Progenitor cell of endocrine pancreas (in vitro differentiated cells): Measurements from ENCODE around the gene SLC4A7. TPM values are rescaled to one million over a fixed set of nuclear protein-coding genes. Genes with fewer than 3 reads are reported as not detected.

Experiments used
- DNase-seq: peaks from one replicate; pipeline ENCODE4 v3.0.0; 2021; ENCODE audit warnings: low spot score; ENCODE audit not compliant: unreplicated experiment
- H3K27ac Mint-ChIP-seq: 2 replicates; pipeline ENCODE4 v1.8.0; 2021; ENCODE audit warnings: mild to moderate bottlenecking, moderate library complexity, mixed read lengths
- H3K27me3 Mint-ChIP-seq: 2 replicates; pipeline ENCODE4 v1.8.0; 2021; ENCODE audit warnings: mixed read lengths
- H3K36me3 Mint-ChIP-seq: 2 replicates; pipeline ENCODE4 v1.8.0; 2022; ENCODE audit warnings: mixed read lengths; ENCODE audit not compliant: insufficient read depth
- H3K4me1 Mint-ChIP-seq: 2 replicates; pipeline ENCODE4 v1.8.0; 2021; ENCODE audit warnings: low read depth, mixed read lengths
- H3K4me3 Mint-ChIP-seq: 2 replicates; pipeline ENCODE4 v1.8.0; 2021; ENCODE audit warnings: low read depth, mild to moderate bottlenecking, moderate library complexity, mixed read lengths
- H3K9me3 Mint-ChIP-seq: 2 replicates; pipeline ENCODE4 v1.8.0; 2021; ENCODE audit warnings: low read depth, mixed read lengths
- CTCF ChIP-seq: fragments of 200-600 bp; sonication (generic); IDR thresholded peaks from one replicate; pipeline ENCODE4 v1.5.0; 2021; ENCODE audit warnings: antibody characterized with exemption, mild to moderate bottlenecking; ENCODE audit not compliant: unreplicated experiment
- total RNA-seq: library from RNA; stranded (reverse); gene quantifications from 2 replicates; pipeline ENCODE4 v1.2.1, GENCODE V29; 2021

SLC4A7 gene
- total RNA-seq, 1 donor from 2014 or later = 69.7 TPM

- H3K27me3 Mint-ChIP-seq = peaks cover 3% of the 10 kb centered on the region
Observed at GRCh38 chr3:27508424-27508823, 24.2 kb upstream of the SLC4A7 start.

GRCh38 chr3:27507515-27508266 lies 23.5 kb upstream of the SLC4A7 start:
- DNase-seq = no peak
- no peak overlapping the region for H3K4me3 Mint-ChIP-seq
- H3K36me3 Mint-ChIP-seq = no peaks in the 10 kb centered on the region
- TF ChIP-seq CTCF = no peak
- peaks cover 9% of the 10 kb centered on the region for H3K4me1 Mint-ChIP-seq
- H3K9me3 Mint-ChIP-seq = no peaks in the 10 kb centered on the region
- H3K27ac Mint-ChIP-seq = no peak overlapping the region
- H3K27me3 Mint-ChIP-seq = peaks cover 3% of the 10 kb centered on the region

More at GRCh38 chr3:27508424-27508823, 24.2 kb upstream of the SLC4A7 start:
- H3K9me3 Mint-ChIP-seq = no peaks in the 10 kb centered on the region
- H3K27ac Mint-ChIP-seq = no peak overlapping the region
- peaks cover 9% of the 10 kb centered on the region for H3K4me1 Mint-ChIP-seq
- no peak for DNase-seq
- TF ChIP-seq CTCF = no peak
- H3K36me3 Mint-ChIP-seq = no peaks in the 10 kb centered on the region
- H3K4me3 Mint-ChIP-seq = no peak overlapping the region

GRCh38 chr3:27507111-27507510 lies 22.9 kb upstream of the SLC4A7 start:
- no peak for DNase-seq
- no peaks in the 10 kb centered on the region for H3K9me3 Mint-ChIP-seq
- TF ChIP-seq CTCF = no peak
- peaks cover 6% of the 10 kb centered on the region for H3K4me1 Mint-ChIP-seq
- H3K4me3 Mint-ChIP-seq = no peak overlapping the region
- peaks cover 3% of the 10 kb centered on the region for H3K27me3 Mint-ChIP-seq
- no peak overlapping the region for H3K27ac Mint-ChIP-seq
- no peaks in the 10 kb centered on the region for H3K36me3 Mint-ChIP-seq

GRCh38 chr3:27504749-27505148 lies 20.6 kb upstream of the SLC4A7 start:
- Mint-ChIP-seq H3K27ac (peak overlapping the region; percentile 26), H3K4me3 (no peak overlapping the region), H3K9me3 (no peaks in the 10 kb centered on the region), H3K4me1 (no peaks in the 10 kb centered on the region), H3K27me3 (peaks cover 3% of the 10 kb centered on the region), H3K36me3 (no peaks in the 10 kb centered on the region)
- no peak for DNase-seq
- no peak for TF ChIP-seq CTCF

GRCh38 chr3:27503526-27503925 lies 19.3 kb upstream of the SLC4A7 start:
- H3K27ac Mint-ChIP-seq = no peak overlapping the region
- no peak for TF ChIP-seq CTCF
- no peak overlapping the region for H3K4me3 Mint-ChIP-seq

More at GRCh38 chr3:27503526-27503925, 19.3 kb upstream of the SLC4A7 start:
- no peaks in the 10 kb centered on the region for H3K36me3 Mint-ChIP-seq
- peaks cover 3% of the 10 kb centered on the region for H3K27me3 Mint-ChIP-seq
- H3K4me1 Mint-ChIP-seq = no peaks in the 10 kb centered on the region
- no peak for DNase-seq
- H3K9me3 Mint-ChIP-seq = no peaks in the 10 kb centered on the region
